HFF-Myc (cell line): ENCODE results near the gene PBX2.

Source experiments
- DNase-seq: peaks from one replicate; pipeline ENCODE4 v3.0.0-alpha.2; 2011; ENCODE audit warnings: low read depth; ENCODE audit errors: extremely low read depth
- H3K4me3 ChIP-seq: replicated peaks from 2 replicates; pipeline ENCODE4 v1.5.1; 2011; ENCODE audit warnings: low read depth, mild to moderate bottlenecking, control low read depth, low read length
- TF ChIP-seq, protein P1 (sequence below): IDR thresholded peaks from 2 replicates; pipeline ENCODE4 v1.5.1; 2012; ENCODE audit warnings: mild to moderate bottlenecking, low read depth, low read length, control low read depth; ENCODE audit errors: missing control alignments

The PBX2 gene

DNA sequence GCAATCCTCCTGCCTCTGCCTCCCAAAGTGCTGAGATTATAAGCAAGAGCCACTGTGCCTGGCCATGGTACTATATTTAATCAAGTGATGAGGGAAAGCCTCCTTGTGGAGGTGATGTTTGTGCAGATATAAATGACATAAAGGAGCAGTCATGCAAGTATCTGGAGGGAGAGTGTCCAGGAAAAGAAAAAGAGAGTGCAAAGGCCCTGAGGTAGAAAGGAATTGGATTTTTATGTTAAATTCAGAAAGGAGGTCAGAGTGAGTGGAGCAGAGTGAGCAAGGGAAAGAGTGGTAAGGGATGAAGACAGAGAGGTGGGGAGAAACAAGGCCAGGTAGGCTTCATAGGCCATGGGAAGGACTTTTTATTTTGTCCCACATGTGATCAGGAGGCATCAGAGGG, 52.5 kb downstream of the PBX2 start:
- TF ChIP-seq, protein P1, sequence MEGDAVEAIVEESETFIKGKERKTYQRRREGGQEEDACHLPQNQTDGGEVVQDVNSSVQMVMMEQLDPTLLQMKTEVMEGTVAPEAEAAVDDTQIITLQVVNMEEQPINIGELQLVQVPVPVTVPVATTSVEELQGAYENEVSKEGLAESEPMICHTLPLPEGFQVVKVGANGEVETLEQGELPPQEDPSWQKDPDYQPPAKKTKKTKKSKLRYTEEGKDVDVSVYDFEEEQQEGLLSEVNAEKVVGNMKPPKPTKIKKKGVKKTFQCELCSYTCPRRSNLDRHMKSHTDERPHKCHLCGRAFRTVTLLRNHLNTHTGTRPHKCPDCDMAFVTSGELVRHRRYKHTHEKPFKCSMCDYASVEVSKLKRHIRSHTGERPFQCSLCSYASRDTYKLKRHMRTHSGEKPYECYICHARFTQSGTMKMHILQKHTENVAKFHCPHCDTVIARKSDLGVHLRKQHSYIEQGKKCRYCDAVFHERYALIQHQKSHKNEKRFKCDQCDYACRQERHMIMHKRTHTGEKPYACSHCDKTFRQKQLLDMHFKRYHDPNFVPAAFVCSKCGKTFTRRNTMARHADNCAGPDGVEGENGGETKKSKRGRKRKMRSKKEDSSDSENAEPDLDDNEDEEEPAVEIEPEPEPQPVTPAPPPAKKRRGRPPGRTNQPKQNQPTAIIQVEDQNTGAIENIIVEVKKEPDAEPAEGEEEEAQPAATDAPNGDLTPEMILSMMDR: no peak
- no peak for DNase-seq
- no peak overlapping the region for H3K4me3 ChIP-seq
